ENCODE results near the gene KCNQ1. TPM values are rescaled to one million over a fixed set of nuclear protein-coding genes. Genes with fewer than 3 reads are reported as not detected.

The KCNQ1 gene
- total RNA-seq, 4 donors from 2014 or later, result 3.2 to 12.7 (median 5.5) TPM

DNA sequence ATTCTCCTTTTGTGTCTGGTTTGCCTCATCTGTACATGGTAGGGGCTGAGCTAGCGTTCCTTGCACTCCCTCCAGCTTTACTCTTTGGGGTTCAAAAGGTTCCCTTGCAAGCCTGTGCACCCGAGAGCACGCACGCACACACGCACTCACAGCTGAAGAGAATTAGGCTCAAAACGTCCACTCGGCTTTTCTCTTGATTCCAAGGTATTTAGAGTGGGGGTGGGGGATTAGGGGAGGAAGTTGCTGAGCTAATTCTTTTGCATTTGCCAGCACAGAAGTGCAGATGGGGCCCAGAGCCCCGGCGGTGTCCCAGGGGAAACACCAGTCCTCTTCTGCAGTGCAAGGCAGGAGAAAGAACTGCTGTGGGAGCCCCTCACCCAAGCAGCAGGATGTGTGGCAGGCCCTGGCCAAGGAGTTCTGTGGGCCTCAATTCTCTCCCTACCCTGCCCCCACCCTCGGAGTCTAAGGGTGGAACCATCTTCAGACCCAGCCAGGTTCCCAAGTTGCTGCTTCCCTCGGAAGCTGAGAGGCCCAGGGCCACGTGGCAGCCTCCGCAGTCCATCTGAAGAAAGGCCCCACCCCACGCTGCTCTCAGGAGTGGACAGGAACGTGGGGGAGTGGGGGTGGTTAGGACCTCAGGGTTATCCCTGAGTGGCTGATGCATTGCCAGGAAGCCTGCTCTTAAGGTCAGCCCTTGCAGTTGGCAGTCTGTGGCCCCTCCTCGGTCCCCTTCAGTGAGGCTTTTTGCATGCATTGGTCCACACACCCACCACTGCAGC is 258.7 kb downstream of the KCNQ1 start:
- TF ChIP-seq, protein P1, sequence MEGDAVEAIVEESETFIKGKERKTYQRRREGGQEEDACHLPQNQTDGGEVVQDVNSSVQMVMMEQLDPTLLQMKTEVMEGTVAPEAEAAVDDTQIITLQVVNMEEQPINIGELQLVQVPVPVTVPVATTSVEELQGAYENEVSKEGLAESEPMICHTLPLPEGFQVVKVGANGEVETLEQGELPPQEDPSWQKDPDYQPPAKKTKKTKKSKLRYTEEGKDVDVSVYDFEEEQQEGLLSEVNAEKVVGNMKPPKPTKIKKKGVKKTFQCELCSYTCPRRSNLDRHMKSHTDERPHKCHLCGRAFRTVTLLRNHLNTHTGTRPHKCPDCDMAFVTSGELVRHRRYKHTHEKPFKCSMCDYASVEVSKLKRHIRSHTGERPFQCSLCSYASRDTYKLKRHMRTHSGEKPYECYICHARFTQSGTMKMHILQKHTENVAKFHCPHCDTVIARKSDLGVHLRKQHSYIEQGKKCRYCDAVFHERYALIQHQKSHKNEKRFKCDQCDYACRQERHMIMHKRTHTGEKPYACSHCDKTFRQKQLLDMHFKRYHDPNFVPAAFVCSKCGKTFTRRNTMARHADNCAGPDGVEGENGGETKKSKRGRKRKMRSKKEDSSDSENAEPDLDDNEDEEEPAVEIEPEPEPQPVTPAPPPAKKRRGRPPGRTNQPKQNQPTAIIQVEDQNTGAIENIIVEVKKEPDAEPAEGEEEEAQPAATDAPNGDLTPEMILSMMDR (IDR thresholded peaks at IDR 0.05; ENCODE audit: low read depth), result no peak

DNA sequence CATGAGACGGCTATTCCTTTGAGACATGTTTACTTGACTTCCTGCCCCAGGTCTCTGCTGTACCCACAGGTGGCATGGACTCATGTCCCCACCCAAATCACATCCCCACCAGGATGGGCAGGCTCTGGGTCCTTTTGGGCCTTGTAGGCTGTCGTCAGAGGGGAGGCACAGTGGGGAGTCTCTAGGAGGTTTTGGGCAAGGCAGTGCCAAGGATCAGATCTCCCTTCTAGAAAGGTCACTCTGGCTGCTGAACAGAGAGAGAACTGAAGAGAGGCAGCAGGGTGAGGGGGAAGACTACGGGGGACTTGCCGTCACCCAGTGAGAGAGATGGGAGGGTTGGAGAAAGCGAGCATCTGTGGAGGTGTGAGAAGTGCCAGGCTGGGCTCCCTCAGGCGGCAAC is 259.5 kb downstream of the KCNQ1 start:
- TF ChIP-seq, protein P1 (IDR thresholded peaks at IDR 0.05; ENCODE audit: low read depth), result no peak

DNA sequence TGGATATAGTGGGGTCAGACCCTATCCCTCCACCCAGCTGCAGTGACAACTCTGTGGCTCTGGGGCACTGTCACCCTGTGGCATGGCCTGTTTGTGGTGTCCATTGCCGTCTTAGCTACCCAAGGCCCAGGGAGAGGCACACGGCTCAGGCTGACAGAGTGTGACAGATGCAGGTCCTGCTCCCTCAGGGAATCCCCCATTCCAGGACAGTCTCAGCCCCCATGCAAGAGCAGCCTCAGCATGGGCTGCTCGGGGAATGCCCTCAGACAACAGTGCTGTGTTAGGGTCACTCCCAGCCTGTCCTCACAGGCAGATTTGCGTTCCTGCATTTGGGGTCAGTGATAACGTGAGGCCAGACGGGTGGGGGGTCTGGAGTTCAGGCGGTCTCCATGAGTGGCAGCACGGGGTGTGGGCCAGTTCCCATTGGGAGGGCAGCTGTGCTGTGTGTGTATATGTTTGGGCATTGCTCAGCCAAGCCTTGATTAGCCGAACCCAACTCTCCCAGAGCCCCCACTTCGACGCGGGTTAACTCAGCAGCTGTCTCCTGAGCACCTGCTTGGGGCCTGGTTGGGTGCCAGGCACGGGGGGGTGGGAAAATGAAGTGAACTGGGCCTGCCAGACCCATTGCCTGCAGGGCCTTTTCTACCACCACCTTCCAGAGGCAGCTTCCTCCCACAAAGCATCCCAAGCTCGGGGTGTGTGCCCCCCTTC is 260.2 kb downstream of the KCNQ1 start:
- TF ChIP-seq, protein P1 (IDR thresholded peaks at IDR 0.05; ENCODE audit: low read depth), result no peak

DNA sequence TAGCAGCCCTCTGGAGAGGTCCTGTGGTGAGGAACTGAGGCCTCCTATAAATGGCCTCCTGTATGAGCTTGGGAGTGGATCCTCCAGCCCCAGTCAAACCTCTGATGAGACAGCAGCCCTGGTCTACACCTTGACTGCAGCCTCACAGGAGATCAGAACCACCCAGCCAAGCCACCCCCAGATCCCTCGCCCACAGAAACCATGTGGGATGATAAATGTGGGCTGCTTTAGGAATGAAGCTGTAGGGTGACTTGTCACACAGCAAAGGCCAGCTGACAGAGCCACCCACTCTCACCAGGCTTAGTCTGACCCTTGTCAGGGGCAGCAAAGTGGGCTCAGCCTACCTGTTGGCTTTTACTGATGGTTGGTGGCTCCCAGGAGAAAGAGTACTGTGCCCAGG is 261.5 kb downstream of the KCNQ1 start:
- TF ChIP-seq, protein P1 (IDR thresholded peaks at IDR 0.05; ENCODE audit: low read depth), result no peak

DNA sequence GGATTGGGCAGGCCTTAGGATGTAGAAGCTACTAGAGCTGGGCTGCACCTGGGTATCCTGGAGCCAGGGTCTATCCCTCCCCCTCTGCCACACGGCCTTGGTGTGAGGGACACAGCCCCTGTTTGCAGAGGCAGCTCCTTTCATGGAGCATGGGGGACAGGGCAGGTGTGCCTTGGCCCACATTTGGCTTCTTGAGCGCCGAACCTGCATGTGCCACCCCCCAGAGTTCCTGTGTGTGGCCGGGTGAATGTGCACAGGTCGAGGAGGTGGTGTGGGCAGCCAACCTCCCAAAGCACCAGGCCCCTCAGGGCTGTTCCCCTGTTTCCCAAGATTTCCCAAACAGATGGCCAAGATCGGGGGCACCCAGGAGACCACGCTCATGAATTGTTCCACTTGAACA is 262.9 kb downstream of the KCNQ1 start:
- TF ChIP-seq, protein P1 (IDR thresholded peaks at IDR 0.05; ENCODE audit: low read depth), result no peak

DNA sequence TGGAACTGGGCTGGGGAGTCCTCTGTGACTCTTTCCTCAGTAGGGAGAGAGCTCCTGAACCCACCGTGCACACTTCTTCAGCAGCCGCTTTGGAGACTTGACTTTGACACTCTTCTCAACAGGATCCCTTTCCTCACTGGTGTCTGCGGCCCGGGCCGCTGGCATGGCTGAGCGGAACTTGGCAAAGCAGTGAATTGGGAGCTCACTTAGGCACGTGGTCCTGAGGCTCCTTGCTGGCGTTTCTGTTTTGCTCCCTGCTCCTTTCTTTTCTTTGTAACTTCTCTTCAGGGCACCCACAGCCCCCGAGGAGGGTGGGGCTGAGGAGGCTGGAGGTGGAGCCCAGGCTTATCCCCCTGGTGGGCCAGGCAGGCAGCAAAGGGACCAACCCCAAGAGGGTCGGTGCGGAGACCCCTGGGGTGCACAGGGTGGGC is 263.4 kb downstream of the KCNQ1 start:
- TF ChIP-seq, protein P1 (IDR thresholded peaks at IDR 0.05; ENCODE audit: low read depth), result no peak

DNA sequence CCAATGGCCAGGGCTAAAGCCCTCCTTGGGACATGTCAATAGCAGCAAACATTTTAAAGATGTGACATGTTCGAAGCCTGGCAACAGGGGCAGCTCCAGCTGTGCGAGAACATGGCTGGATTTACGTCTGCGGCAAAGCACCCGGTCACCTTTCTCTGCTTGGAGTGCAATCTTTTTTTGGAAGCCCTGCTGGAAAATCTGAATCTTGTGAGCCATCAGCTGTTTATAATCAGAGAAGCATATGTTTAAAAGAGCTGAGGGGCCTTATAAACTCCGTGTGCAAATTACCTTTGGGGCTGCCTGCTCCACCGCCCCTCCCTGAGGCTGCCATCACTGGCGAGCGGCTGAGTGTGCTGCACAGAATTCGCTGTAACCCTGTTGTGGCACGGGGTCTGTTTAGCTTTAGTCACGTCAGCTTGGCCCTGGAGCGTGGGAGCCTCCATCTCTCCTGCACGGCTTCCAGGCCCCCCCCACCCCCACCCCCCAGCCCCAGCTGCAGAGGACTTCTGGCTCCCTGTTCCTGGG is 264.0 kb downstream of the KCNQ1 start:
- TF ChIP-seq, protein P1 (IDR thresholded peaks at IDR 0.05; ENCODE audit: low read depth), result no peak
